GM12878 (cell line): ENCODE data around the gene SLC12A4. TPM values are rescaled to one million over a fixed set of nuclear protein-coding genes. Genes with fewer than 3 reads are reported as not detected.

Source experiments
- ATAC-seq: fragments of 200-7000 bp; cut with Tn5 transposase; 3 replicates; pipeline ENCODE4 v1.9.1; 2020; ENCODE audit warnings: mild to moderate bottlenecking, moderate library complexity
- BruUV-seq: library from RNA; stranded (reverse); fragments of 400-500 nt; replicated peaks from 2 replicates; lab custom pipeline; 2021; lab: Mats Ljungman, UMichigan
- CTCF ChIA-PET: fragments of 300-600 bp; sonication (Branson Sonifier 250); formaldehyde crosslinking; extraction: SDS; loops from one replicate; lab custom pipeline; 2021; ENCODE audit warnings: inconsistent platforms; lab: Yijun Ruan, JAX
- POLR2A ChIA-PET: fragments of 350-600 bp; formaldehyde crosslinking; extraction: SDS; loops from one replicate; lab custom pipeline; 2021; ENCODE audit warnings: inconsistent platforms; lab: Charles Lee
- RAD21 ChIA-PET: fragments of 300-600 bp; sonication (Branson Sonifier 250); formaldehyde crosslinking; loops from one replicate; lab custom pipeline; 2023; ENCODE audit warnings: antibody characterized with exemption; ENCODE audit not compliant: unreplicated experiment; lab: Charles Lee
- SMC1A ChIA-PET: fragments of 300-600 bp; sonication (Branson Sonifier 250); formaldehyde crosslinking; loops from one replicate; lab custom pipeline; 2023; ENCODE audit not compliant: unreplicated experiment, uncharacterized antibody; lab: Charles Lee
- DNase-seq: peaks from one replicate; pipeline ENCODE4 v3.0.0-alpha.2; 2011; ENCODE audit warnings: low read depth, low spot score
- FAIRE-seq: peaks from 3 replicates; lab custom pipeline; 2011; peaks lifted over from hg19 to GRCh38; lab: Jason Lieb, UNC
- H2AFZ ChIP-seq: 2 replicates; pipeline ENCODE4 v1.6.0; 2011; ENCODE audit warnings: low read depth, low read length, control low read depth; ENCODE audit not compliant: control insufficient read depth
- H3K27ac ChIP-seq: 2 replicates; pipeline ENCODE4 v1.5.1; 2011; ENCODE audit warnings: control low read depth; ENCODE audit not compliant: control insufficient read depth, insufficient read depth
- H3K27me3 ChIP-seq, 2 experiments: replicated peaks in 1 of 2; 2 replicates each; pipeline versions ENCODE4 v1.6.0 to v1.6.1; 2011; ENCODE audit warnings: low read length in 1 of 2; ENCODE audit not compliant: control insufficient read depth in 2 of 2, insufficient read depth in 2 of 2
- H3K36me3 ChIP-seq, 2 experiments: 2 replicates each; pipeline ENCODE4 v1.5.1; 2011; ENCODE audit warnings: low read length in 1 of 2; ENCODE audit not compliant: control insufficient read depth in 2 of 2, insufficient read depth in 2 of 2
- H3K4me1 ChIP-seq: 2 replicates; pipeline ENCODE4 v1.6.1; 2011; ENCODE audit warnings: mild to moderate bottlenecking, low read length, moderate library complexity, mixed read lengths; ENCODE audit not compliant: control insufficient read depth, insufficient read depth
- H3K4me2 ChIP-seq: 2 replicates; pipeline ENCODE4 v1.6.0; 2011; ENCODE audit warnings: control low read depth; ENCODE audit not compliant: control insufficient read depth, insufficient read depth
- H3K4me3 ChIP-seq: fragments of 200-600 bp; sonication (generic); 2 replicates; pipeline ENCODE4 v1.5.1; 2016
- H3K79me2 ChIP-seq: 2 replicates; pipeline ENCODE4 v1.6.0; 2011; ENCODE audit warnings: low read length; ENCODE audit not compliant: control insufficient read depth, insufficient read depth
- H3K9ac ChIP-seq: 2 replicates; pipeline ENCODE4 v1.8.0; 2011; ENCODE audit warnings: low read length, control low read depth, mixed read lengths; ENCODE audit not compliant: control insufficient read depth, insufficient read depth
- H3K9me3 ChIP-seq: replicated peaks from 3 replicates; pipeline ENCODE4 v1.5.1; 2011; ENCODE audit warnings: mild to moderate bottlenecking, low read length; ENCODE audit not compliant: control insufficient read depth, insufficient read depth
- H4K20me1 ChIP-seq: 2 replicates; pipeline ENCODE4 v1.6.0; 2011; ENCODE audit not compliant: control insufficient read depth, insufficient read depth
- ASH2L ChIP-seq: fragments of 300-600, 200-600 bp; sonication (generic); IDR thresholded peaks from 2 replicates; pipeline ENCODE4 v1.6.1; 2017; ENCODE audit warnings: low read depth, mild to moderate bottlenecking, borderline replicate concordance
- ATF2 ChIP-seq: IDR thresholded peaks from 2 replicates; pipeline ENCODE4 v1.6.1; 2012; ENCODE audit warnings: low read length, inconsistent platforms
- BCLAF1 ChIP-seq: fragments of 450-650 bp; IDR thresholded peaks from 2 replicates; pipeline ENCODE4 v1.6.1; 2017; ENCODE audit warnings: antibody characterized with exemption, mild to moderate bottlenecking, moderate library complexity
- CEBPB ChIP-seq, 2 experiments: fragments of 150-350 bp in 1 of 2; IDR thresholded peaks; 2 replicates each; pipeline ENCODE4 v1.6.1; 2012 to 2014; ENCODE audit warnings: low read depth in 2 of 2, low read length in 2 of 2, borderline replicate concordance in 1 of 2, inconsistent platforms in 1 of 2
- CUX1 ChIP-seq: IDR thresholded peaks from 2 replicates; pipeline ENCODE4 v1.6.1; 2012; ENCODE audit warnings: improper control_type of control experiment, low read depth, low read length; ENCODE audit not compliant: insufficient replicate concordance
- FOXK2 ChIP-seq: fragments of 450-650 bp; IDR thresholded peaks from 2 replicates; pipeline ENCODE4 v1.6.1; 2017; ENCODE audit warnings: mild to moderate bottlenecking, moderate library complexity
- HDGF ChIP-seq: fragments of 450-650 bp; IDR thresholded peaks from 2 replicates; pipeline ENCODE4 v1.6.1; 2016; ENCODE audit warnings: antibody characterized with exemption
- LARP7 ChIP-seq: fragments of 450-650 bp; IDR thresholded peaks from 2 replicates; pipeline ENCODE4 v1.6.1; 2017; ENCODE audit warnings: mild to moderate bottlenecking
- RAD21 ChIP-seq: IDR thresholded peaks from 2 replicates; pipeline ENCODE4 v1.6.1; 2011; ENCODE audit warnings: mild to moderate bottlenecking, low read depth, low read length, moderate library complexity; ENCODE audit not compliant: insufficient read depth
- RFX5 ChIP-seq: IDR thresholded peaks from 2 replicates; pipeline ENCODE4 v1.6.1; 2011; ENCODE audit warnings: low read depth, low read length, improper control_type of control experiment
- SUZ12 ChIP-seq: fragments of 200-600 bp; sonication (generic); IDR thresholded peaks from one replicate; pipeline ENCODE4 v1.6.1; 2018; ENCODE audit warnings: antibody characterized with exemption, mild to moderate bottlenecking; ENCODE audit not compliant: unreplicated experiment
- WGBS: methylation state at CpG from one replicate; pipeline ENCODE4 v1.1.6; 2016; ENCODE audit warnings: low lambda C conversion rate; ENCODE audit not compliant: insufficient replicate concordance, insufficient coverage; ENCODE audit errors: missing lambda C conversion rate; 5-methylcytosine and 5-hydroxymethylcytosine counted together
- in situ Hi-C: fragments of 300-500 bp; cut with MboI; formaldehyde crosslinking; loops from 9 replicates; pipeline ENCODE4 v1.14.3; 2018; ENCODE audit warnings: mixed read lengths
- intact Hi-C: fragments of 100-400 bp; cut with micrococcal nuclease; formaldehyde crosslinking; loops from one replicate; pipeline ENCODE4 v1.14.2; 2022; ENCODE audit not compliant: unreplicated experiment
- polyA plus RNA-seq, 11 experiments: library from polyadenylated mRNA; depleted of rRNA in 4 of 11; unstranded in 6 of 11; stranded (reverse) in 5 of 11; fragments of >200 nt; fragmentation: Nextera tagmentation in 4 of 11; fragmentation: Illumina TruSeq in 1 of 11; extraction: Ambion mirVana in 4 of 11; extraction: Trizol in 1 of 11; gene quantifications; 1 replicate in 1 of 11; 2 replicates in 10 of 11; pipeline versions ENCODE4 v1.2.1 to v1.2.3, GENCODE V29; 2011 to 2016; ENCODE audit warnings: inconsistent platforms in 2 of 11, missing spikeins in 2 of 11, low read depth in 1 of 11
- total RNA-seq, 4 experiments: library from RNA; depleted of rRNA in 3 of 4; stranded (reverse); fragments of >200 nt in 3 of 4; fragmentation: Illumina TruSeq in 1 of 4; extraction: Trizol in 1 of 4; gene quantifications; 2 replicates each; pipeline versions ENCODE4 v1.2.1 to v1.2.3, GENCODE V29; 2013 to 2021

SLC12A4 gene
- total and polyA plus RNA-seq, 10 of the 15 experiments (the other 5 are each of a cell fraction or from before 2014, with no cell fraction given) = 0.95 to 39.9 (median 14.2) TPM

- TF ChIP-seq FOXK2 (no peak), CUX1 (no peak)
Observed at GRCh38 chr16:67959536-67960329, 8.7 kb downstream of the SLC12A4 start (continued).

- ATAC-seq = no peak
- Histone ChIP-seq H3K27ac (no peak overlapping the region), H3K9ac (no peak overlapping the region), H2AFZ (no peak overlapping the region), H3K4me1 (no peaks in the 10 kb centered on the region), H3K4me2 (no peak overlapping the region), H3K4me3 (no peak overlapping the region), H3K9me3 (no peaks in the 10 kb centered on the region), H3K79me2 (no peaks in the 10 kb centered on the region), H3K36me3 (peaks cover 5 to 6% of the 10 kb centered on the region in 2 experiments; a peak in 3 of 4 replicates), H3K27me3 (no peaks in the 10 kb centered on the region), H4K20me1 (no peaks in the 10 kb centered on the region)
- intact Hi-C loops (no loop called here), in situ Hi-C loops (no loop called here)
- SMC1A ChIA-PET = no interaction called here
- FAIRE-seq = no peak
- CTCF ChIA-PET = interaction anchor here (1.1 kb wide), 1 partner anchor 36 kb away, joined by 3 read pairs; no protein-coding TSS in a partner anchor
- BruUV-seq = no TSS peak
- WGBS = 97% methylated on average over 8 of the region's 9 CpGs
- RAD21 ChIA-PET = no interaction called here
- POLR2A ChIA-PET = no interaction called here
- no peak for DNase-seq
- TF ChIP-seq SUZ12 (no peak), RAD21 (no peak), RFX5 (no peak), ASH2L (no peak), CEBPB (IDR thresholded peaks at IDR 0.05; ENCODE audit: borderline replicate concordance in 1 of 2, low read depth in 2 of 2, low read length in 2 of 2) (no peak), HDGF (no peak), LARP7 (no peak), ATF2 (no peak), BCLAF1 (no peak)
Observed at GRCh38 chr16:67957622-67958021, 10.8 kb downstream of the SLC12A4 start.
